LoVo (cell line): Measurements from ENCODE around the gene CYGB.
"Not testable (repeated sequence)": the region's sequence is repeated elsewhere in the genome, so short reads cannot be mapped to it uniquely, and the experiment has no call there.

ENCODE experiments used
- DNase-seq: peaks from one replicate; pipeline ENCODE4 v3.0.0-alpha.2; 2016; ENCODE audit warnings: low spot score

Gene CYGB

DNA sequence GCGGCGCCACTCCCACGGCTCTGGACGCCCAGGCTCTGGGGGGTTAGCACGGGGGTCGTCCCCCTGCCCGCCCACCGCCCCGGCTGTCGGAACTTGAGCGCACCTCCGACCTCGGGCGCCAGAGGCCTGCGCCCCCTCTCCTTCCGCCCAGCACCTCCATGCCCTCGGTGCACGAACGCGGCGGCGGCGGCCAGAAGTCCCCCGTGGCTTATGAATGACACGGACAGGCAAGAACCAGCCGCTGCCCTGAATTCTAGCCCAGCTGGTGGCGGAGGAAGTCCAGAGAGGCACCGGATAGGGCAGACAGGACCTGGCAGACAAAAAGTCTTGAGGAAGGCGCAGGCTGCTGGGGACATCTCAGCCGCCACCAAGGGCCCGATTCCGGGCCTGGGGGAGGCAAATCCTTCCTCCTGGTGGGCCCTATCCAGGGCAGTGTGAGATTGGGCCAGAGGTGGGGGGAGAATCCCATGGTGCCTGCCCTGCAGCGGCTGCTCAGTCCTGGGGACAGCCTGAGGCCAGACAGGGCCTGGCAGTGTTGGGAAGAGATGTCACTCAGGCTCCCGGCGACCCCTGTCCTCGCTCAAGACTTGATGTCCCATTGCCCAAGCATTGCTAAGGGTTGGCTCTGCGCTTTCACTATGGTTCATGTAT is 897 bp upstream of the CYGB start:
- no peak for DNase-seq

DNA sequence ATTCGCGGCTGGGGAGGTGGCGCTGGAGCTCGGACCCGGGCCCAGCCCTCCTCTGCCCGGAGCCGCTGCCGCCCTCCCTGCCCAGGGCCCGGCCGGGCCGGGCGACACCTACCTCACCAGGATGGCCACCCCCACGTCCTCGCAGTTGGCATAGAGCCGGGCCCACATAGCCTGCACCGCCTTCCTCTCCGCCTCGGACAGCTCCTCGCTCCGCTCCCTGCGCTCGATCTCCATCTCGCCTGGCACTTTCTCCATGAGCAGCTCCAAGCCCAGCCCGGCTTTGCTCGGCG is 276 bp downstream of the CYGB start:
- no peak for DNase-seq

DNA sequence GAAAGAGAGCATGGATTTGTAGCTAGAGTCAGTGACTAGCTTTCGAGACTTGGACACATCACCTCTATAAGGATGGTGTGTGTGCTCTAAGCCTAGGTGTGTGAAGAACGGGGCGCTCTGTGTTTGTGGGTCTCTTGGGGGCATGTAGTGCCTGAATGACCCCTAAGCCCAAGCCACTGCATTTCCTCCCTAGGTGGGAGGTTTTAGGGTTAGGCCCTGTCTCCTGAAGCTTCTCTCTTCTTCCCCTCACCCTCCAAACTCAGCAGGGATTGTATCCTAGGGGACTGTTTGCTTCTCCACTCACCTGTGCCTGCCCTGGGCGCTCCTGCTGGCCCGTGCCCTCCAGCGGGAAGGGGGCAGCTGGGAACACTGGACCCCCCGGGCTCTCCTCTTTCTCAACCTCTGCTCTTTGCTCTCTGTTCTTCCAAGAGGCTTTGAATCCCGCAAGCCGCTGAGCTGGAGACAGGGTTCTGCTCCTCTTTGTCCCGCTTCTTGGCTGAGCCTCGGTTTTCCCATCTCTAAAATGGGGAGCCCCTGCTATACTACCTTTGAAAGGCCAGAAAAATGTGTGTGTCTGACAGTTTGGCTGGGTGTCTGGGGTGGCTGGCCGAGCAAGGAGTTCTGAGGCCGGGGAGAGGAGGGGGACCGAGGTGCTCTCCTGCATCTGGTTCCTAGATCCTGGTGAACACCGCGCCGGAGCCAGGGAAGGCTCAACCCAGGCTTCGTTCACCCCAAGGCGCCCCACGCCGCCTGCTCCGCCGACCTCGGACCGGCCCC is 810 bp downstream of the CYGB start:
- DNase-seq = no peak

DNA sequence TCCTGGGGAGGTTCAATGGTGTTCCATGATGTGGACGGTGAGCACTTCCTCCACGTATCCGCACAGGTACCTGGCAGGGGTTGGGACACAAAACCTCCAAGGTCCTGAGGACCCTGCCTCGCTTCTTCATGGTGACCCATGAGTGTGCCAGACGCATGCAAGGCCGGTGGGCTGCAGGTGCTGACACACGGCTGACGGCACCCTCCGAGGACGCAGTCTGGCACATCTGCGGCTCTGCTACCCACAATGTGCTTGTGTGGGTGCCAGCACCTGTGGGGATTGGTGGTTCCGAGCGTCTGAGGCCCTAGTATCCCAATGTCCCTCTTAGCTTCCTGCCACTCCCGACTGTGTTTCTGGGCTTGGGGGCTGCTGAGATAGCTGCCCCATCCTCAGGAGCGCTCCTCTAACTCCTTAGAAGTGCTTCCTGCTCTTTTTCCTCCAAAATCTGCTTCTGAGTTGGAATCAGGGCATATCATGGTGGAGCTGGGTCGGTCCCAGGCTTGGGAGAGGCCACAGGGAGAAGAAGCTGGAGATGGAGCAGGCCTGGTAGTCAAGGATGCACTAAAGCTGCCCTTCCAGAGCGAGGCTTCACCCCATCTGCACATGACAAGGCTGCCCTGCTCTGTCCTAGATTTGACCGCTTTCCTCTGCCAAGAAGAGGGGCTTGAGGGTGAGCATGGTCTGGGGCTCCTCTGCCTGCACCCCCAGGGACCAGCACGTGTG is 1.6 kb downstream of the CYGB start:
- DNase-seq = no peak

DNA sequence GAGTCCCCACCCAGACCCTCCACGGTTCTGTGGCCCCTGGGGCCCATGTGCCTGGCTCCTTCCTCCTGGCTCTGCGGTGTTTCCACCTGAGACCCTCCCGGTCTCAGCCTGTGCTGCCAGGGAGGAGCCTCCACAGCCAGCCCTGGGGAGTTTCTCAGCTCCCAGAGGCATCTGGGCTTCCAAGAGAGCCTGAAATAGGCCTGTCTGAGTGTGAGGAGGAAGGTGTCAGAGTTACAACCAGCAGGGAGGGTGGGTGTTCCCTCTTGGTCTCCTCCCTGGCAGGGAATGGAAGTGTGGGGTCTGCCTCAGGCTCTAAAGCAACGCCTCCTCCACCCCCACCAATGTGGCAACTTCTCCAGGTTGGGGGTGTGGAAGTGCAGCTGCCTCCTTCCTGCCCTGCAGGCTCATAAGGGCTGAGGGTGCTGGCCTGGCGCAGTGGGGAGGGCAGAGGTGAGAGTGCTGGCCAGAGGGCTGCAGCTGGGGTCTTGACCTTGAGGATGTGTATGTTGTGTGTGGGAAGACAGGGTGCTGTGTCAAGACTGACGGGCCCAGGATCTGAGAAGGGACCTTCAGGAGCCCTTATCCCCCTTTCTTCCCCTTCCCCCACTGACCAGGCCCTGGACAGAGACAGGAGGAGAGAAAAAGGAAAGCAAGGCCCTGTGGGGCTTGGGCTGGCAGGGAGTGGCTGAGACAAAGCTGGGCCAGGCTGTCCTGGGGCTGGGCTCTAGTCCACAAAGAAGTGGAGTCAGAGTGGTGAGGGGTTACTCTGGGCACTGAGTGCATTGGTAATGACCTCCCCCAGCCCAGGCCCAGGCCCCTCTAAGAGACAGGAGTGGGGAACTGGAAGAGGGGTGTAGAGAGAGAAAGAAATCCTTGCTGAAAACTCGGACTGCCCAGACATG is 2.4 kb downstream of the CYGB start:
- DNase-seq = no peak

DNA sequence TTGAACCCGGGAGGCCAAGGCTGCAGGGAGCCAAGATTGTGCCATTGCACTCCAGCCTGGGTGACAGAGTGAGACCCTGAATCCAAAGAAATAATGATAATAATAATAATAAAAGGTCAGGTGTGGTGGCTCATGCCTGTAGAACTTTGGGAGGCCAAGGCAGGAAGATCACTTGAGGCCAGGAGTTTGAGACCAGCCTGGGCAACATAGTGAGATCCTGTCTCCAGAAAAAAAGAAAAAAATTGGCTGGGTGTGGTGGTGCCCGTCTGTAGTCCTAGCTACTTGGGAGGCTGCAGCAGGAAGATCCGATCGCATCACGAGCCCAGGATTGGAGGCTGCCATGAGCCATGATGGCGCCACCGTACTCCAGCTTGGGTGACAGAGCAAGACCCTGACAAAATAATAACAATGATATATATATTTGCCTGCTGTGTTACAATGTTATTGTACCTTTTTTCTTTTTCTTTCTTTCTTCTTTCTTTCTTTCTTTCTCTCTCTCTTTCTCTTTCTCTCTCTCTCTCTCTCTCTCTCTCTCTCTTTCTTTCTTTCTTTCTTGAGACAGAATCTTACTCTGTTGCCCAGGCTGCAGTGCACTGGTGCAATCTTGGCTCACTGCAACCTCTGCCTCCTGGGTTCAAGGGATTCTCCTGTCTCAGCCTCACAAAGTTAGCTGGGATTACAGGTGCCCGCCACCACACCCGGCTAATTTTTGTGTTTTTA is 3.7 kb downstream of the CYGB start:
- not testable (repeated sequence) for DNase-seq

DNA sequence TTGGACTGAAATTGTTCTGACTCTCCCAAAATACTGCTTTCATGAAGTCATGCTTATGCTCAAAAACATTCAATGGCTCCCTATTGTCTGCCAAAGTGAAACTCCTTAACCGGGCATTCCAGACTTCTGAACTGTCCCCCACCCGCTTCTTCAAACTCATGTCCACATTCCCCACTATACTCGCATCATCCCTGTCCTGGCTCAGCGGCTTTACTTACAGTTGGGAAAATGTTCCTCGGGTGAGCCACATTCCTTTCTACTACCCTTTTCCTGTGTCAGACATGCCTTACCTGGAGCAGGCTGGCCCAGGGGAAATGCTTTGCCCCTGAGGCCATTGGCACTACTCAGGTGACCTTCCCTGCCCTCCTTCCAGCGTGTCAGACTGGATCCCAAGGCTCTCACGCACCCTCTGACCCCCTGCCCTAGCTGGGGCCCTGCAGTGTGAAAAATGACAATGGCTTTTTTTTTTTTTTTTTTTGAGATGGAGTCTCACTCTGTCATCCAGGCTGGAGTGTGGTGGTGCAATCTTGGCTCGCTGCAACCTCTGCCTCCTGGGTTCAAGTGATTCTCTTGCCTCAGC is 5.3 kb downstream of the CYGB start:
- DNase-seq = no peak

DNA sequence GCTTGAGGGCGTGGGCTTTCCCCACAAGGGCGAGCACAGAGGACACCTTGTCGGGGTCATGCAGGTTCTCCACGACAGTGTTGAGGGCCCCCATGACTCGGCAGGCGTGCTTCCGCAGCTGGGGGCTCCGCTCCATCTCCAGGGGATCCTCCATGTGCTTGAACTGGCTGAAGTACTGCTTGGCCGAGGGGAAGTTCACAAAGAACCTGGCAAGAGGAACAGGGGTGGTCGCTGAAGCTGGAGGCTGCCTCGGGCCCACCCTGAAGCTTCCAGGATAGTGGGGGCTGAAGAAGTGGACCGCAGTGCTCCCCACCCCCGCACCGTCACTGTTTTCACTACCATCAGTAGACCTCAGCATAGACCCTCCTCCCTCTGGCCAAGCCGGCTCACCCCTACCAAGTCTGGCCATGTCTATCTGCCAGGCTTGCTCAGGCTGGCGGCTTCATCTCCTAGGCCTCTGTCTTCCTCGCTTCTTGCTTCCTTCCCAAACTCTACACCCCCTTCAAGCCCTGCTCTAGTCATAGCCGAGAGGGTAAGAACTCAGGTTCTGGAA is 5.9 kb downstream of the CYGB start:
- no peak for DNase-seq

DNA sequence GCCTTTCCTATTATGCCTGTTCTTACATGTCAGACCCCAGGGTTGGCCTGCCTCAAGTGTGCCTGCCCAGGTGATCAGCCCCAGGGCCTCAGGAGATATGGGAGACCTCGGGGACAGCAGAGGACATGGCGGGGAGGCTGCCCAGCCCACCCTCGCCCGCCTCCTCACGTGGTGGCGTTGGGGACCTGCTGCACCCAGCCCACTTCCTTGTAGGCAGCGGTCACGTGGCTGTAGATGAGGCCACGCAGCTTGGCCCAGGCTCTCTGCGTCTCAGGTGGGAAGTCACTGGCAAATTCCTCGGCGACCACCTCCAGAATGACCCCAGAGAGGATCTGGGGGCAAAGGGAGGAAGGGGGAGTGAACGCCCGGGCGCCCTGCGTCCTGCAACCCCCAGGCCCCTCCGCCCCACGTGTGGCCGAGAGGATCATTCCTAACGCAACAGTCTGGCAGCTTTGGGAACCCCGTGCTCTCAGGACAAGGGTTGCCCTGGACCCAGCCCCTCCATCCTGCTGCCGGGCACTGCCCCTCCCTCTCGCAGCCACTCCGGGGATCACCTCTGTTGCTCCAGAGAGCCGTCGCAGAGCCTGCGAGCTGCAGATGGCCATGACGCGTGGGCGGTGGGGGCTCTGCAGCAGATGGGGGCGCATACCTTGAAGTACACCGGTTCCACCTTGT is 6.6 kb downstream of the CYGB start:
- DNase-seq = no peak

DNA sequence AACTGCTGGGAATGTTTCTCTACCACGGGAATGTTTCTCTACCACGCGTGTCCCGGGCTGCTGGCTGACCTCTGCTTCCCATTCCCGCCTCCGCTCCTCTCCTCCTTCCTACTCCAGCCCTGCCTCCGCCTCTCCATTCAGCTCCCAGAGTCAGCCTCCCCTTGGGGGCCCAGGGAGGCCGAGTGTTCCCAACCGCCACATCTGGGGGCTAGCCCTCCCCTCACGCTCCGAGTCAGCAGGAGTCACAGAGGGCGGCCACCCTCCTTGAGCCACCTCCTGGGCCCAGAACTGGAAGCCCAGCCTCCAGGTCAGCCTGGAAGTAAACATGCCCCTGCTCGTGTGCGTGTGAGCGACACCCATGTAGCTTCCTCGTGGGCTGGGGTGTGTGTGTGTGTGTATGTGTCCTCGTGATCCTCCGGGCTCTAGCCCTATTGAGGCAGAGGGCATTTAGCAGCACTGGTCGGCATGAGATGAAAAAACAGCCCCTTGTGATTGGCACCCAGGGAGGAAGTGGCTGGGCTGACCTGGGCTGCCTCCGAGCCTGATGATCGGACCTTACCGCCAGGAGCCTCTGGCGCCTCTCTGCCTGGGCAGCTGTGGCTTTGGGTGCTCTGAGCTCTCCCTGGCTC is 7.3 kb downstream of the CYGB start:
- DNase-seq = no peak

DNA sequence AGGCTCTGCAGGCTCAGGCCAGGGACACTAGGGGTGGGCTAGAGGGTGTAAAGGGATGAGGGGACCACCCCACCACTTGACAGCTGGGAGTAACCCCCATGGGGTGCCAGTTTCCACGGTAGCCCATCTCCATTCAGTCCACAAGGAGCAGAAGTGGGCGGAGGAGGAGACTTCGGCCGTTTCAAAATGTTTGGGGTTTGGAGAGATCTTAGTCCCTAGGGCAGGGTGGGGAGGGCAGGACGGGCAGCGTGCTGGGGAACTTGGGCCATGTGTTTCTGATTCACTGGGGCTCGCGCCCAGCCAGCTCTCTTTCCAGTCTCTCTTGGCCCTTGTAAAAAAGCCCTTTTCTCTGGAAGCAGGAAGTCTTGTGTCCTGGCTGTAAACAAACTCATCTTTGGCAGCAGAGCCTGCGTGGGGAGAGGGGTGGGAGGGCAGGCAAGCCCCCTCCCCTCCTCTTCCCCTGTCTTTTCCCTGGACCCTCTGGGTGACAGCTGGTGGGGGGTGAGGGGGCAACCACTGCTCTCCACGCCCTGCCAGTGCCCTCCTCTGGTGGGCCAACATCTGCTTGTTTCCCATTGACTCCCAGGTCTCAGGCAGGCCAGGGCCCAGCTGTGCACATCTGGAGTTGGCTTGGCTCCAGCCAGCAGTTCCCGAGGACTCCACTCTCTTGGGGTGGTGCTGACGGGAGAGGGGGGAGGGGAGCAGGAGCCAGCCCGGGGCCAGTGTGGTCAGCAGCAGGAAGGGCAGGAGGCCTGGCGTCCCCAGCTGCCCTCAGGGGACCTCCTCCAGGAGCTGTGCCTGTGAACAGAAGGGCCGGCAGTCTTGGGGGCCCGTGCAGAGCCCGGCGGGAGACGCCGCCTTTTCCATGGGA is 8.1 kb downstream of the CYGB start:
- DNase-seq = no peak

DNA sequence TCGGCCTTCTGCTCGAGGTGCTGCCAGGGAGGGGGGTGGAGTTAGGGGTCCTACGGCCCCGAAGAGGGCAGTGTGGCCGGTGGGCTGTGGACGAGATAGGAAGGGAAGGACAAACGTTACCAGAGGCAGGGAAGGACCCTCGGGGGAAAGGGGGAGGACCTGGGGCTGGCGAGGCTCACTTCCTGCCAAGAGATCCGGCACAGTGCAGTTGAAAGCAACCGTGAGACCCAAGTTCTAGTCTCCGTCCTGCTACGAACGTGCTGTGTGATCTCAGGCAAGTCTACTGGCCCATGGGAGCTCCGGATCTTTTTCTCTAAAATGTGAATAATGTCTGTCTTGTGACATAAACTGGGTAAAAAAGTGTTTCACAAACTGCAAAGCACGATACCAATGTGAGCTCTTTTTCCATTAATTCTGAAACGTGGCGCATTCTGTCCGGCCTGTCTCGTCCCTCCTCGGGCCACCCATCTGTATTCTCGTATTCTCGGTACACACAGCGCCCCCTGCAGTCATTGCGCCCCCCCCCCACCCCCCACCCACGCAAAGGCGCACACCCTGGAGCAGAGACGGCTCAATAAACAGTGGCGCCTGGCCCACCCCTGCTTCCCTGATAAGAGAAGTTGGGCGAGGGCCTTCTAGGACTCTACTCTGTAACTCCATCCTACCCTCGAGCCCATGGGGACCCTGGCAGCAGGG is 8.8 kb downstream of the CYGB start:
- DNase-seq = no peak

DNA sequence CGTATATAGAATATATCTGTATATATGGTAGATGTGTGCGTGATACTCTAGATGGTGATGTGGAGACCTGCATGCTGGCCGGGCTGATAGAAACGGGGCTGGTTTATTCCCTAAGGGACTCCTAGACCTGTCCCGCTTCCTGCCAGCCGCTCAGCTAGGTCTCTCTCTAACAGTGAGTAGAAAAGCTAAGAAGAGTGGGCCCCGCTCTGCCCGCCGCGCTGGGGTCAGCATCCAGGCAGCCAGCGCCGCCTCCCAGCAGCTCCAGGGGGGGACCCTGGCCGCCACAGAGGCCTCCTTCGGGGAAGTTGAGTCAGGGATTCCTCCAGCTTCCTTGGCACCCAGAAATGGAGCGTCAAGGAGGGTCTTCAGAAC is 9.4 kb downstream of the CYGB start:
- DNase-seq = no peak

DNA sequence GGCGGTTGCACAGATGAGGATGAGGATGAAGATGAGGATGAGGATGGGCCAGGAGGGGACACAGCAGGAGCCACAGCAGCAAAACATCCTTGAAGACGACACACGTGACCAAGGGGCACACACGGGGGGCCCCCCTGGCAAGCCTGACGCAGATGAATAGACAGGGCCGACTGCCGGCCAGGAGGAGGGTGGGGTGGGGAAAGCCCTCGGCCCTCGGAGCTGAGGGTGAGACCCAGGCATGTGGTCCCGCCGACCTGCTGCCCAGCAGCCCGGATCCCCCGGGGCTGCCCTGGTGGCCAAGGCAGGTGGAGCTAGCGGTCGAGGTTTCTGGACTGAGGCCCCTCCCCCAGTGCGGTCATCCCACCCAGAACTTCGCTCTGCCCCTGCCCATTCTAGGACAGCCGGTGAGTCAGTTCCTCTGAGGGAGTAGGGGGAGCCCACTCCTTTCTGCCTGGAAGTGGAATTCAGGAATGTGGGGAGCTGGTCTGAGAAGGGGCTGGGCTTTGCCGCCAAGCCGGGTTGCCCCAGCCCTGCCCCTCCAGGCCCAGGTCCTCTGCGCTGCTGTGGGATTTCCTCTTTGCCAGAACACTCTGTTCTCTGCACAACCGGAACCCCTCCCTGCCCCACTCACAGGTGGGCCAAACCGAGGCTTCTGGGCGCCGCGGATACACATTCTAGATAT is 9.9 kb downstream of the CYGB start:
- DNase-seq = no peak

DNA sequence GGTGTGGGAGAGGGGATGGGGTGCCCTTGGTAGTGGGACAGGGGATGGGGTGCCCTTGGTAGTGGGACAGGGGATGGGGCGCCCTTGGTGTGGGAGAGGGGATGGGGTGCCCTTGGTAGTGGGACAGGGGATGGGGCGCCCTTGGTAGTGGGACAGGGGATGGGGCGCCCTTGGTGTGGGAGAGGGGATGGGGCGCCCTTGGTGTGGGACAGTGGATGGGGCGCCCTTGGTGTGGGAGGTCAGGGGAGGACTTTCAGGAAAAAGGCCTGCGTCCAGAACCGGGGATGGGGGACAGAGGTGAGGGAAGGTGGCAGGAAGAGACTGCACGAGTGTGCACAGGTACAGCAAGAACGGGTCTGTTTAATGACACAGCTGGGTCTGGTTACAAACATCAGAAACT is 10.5 kb downstream of the CYGB start:
- not testable (repeated sequence) for DNase-seq

DNA sequence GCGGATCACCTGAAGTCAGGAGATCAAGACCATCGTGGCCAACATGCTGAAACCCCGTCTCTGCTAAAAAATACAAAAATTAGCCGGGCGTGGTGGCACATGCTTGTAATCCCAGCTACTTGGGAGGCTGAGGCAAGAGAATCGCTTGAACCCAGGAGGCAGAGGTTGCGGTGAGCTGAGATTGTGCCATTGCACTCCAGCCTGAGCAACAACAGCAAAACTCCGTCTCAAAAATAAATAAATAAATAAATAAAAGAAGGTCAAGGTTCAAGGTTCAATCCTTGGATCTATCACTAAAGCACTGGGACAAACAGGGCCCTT is 12.0 kb downstream of the CYGB start:
- not testable (repeated sequence) for DNase-seq

DNA sequence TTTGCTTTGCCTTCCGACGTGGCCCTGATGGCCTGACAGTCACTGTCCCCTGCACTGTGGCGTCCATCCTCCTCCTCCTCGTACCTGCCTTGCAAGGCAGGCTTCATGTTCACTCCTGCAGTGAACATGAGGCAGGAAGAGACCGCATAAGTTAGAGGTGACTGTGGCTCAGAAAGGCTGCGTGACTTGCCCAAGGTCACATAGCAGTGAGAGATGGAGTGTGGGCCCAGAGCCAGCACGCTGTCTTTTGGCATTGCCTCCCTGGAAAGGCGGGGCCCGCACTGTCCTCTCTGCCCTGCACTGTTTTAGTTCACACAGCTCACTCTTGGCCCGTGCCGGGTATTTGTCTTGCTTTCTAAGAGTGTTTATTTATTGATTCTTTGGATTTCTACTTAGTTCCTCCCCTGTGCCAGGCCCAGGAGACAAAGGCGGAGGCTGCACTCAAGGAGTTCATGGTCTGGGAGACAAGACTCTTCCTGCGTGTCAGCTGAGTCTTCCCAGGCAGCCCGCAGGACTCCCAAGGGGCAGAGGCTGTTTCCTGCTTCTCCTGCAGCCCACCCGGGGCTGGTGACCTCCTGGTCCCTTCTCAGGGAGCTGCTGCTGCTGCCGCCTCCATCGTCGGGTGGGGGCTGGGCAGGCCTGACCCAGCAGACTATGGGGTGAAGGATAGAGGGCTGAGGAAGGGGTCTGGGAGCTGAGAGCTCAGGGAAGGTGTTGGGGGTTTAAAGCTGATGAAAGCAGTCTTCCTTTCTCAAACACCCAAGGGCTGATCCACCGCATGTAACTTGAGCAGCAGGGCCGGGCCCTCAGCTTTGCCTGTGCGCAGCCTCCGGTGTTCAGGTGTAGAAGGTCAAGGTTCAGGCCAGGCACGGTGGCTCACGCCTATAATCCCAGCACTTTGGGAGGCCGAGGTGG is 12.7 kb downstream of the CYGB start:
- no peak for DNase-seq
